ENCODE data around the gene RBM4B.

Gene RBM4B

GRCh38 chr11:66686801-66687750 lies 9.4 kb upstream of the RBM4B start:
- DNase-seq: no peak

- DNase-seq: no peak
Observed at GRCh38 chr11:66686100-66686785, 8.6 kb upstream of the RBM4B start.

GRCh38 chr11:66685276-66686099 lies 7.8 kb upstream of the RBM4B start:
- DNase-seq: no peak

- no peak for DNase-seq
Observed at GRCh38 chr11:66684635-66685034, 6.9 kb upstream of the RBM4B start.

- DNase-seq: no peak
Observed at GRCh38 chr11:66683877-66684276, 6.2 kb upstream of the RBM4B start.

GRCh38 chr11:66680966-66681645 lies 3.4 kb upstream of the RBM4B start:
- DNase-seq: no peak

- no peak for DNase-seq
Observed at GRCh38 chr11:66676931-66677598, 622 bp downstream of the RBM4B start.

- DNase-seq: no peak
Observed at GRCh38 chr11:66676282-66676919, 1.3 kb downstream of the RBM4B start.

- DNase-seq: no peak
Observed at GRCh38 chr11:66674964-66675602, 2.6 kb downstream of the RBM4B start.

GRCh38 chr11:66670816-66671215 lies 6.9 kb downstream of the RBM4B start:
- DNase-seq: no peak

GRCh38 chr11:66665369-66665768 lies 12.3 kb downstream of the RBM4B start:
- no peak for DNase-seq

- DNase-seq: no peak
Observed at GRCh38 chr11:66663741-66664296, 13.9 kb downstream of the RBM4B start.

GRCh38 chr11:66659763-66660162 lies 17.9 kb downstream of the RBM4B start:
- no peak for DNase-seq

GRCh38 chr11:66653123-66653522 lies 24.6 kb downstream of the RBM4B start:
- no peak for DNase-seq

GRCh38 chr11:66652651-66653050 lies 25.0 kb downstream of the RBM4B start:
- no peak for DNase-seq

- no peak for DNase-seq
Observed at GRCh38 chr11:66651016-66651415, 26.7 kb downstream of the RBM4B start.

GRCh38 chr11:66649903-66650302 lies 27.8 kb downstream of the RBM4B start:
- DNase-seq: no peak

GRCh38 chr11:66646828-66647227 lies 30.9 kb downstream of the RBM4B start:
- DNase-seq: no peak

GRCh38 chr11:66643745-66644437 lies 33.8 kb downstream of the RBM4B start:
- DNase-seq: no peak

- DNase-seq: no peak
Observed at GRCh38 chr11:66641834-66642233, 35.9 kb downstream of the RBM4B start.

All from stimulated activated naive CD4-positive, alpha-beta T cell (primary cell).